HG03432 (cell line): Measurements from ENCODE around the gene ATP1A3.

Experiments used
- ATAC-seq: cut with Tn5 transposase; IDR thresholded peaks from one replicate; pipeline ENCODE4 v1.9.1; 2021; ENCODE audit warnings: mild to moderate bottlenecking, moderate library complexity; ENCODE audit not compliant: unreplicated experiment

The ATP1A3 gene

DNA sequence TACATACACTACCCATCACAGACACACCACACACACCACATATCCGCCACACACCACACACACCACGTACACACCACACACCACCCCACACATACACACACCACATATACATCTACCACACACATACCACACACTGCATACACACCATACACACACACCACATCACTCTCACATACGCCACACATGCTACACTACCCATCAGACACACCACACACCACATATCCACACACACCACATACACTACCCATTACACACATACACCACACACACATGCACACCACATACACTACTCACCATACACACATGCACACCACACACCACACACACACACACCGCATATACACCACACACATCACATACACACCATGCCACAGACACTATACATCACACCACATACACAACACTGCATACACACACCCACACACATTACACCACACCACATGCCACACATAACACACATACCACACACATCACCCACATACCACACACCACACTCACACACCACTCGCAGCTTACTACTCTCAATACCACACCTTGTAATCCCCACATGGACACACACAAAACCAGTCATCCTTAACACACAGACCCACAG lies 75.3 kb downstream of the ATP1A3 start:
- ATAC-seq: no peak

DNA sequence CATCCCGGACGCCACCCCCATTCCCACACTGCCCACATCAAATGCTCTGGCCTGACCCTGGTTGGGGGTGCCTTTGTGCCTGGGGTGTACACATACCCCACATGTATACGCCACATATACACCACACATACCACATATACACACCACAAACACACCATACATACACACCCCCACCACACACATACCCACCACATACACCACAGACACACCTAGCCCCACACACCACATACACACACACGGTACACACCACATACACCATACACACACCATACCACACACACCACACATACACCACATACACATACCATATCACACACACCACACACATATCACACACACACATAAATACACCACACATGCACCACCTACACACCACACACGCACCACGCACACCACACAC lies 75.9 kb downstream of the ATP1A3 start:
- no peak for ATAC-seq

DNA sequence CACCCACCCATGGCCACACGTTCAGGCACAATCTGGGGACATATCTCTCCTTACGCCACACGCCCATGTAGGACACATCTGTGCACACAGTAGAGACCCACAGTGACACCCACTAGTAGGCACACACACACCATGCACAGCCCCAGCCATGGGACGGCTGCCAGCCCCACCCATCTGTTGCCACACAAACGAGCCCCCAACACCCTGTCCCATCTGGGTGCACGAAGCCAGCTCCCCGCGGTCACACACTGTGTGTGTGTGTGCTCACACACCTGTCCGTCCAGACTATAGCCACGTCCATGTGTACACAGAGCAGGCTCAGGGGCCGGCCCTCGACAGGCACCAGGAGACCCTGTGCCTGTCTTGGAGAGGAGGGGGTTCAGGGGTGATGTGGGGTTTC lies 76.4 kb downstream of the ATP1A3 start:
- no peak for ATAC-seq
